NCI-H1092 (cell line): ENCODE results near the gene FPGS.
"Not testable (repeated sequence)": the region's sequence is repeated elsewhere in the genome, so short reads cannot be mapped to it uniquely, and the experiment has no call there.

ENCODE experiments used
- DNase-seq: peaks from one replicate; lab custom pipeline; 2025; lab: John Stamatoyannopoulos, UW

Gene FPGS

GRCh38 chr9:127812011-127812410 is 9.3 kb downstream of the FPGS start:
- DNase-seq: no peak

- DNase-seq: no peak
Measured at GRCh38 chr9:127812936-127813675, 10.4 kb downstream of the FPGS start.

GRCh38 chr9:127813686-127814226 is 11.1 kb downstream of the FPGS start:
- DNase-seq: no peak

- no peak for DNase-seq
Measured at GRCh38 chr9:127814619-127815511, 12.2 kb downstream of the FPGS start.

GRCh38 chr9:127815512-127816361 is 13.1 kb downstream of the FPGS start:
- no peak for DNase-seq

- no peak for DNase-seq
Measured at GRCh38 chr9:127816362-127816725, 13.7 kb downstream of the FPGS start.

GRCh38 chr9:127816728-127817127 is 14.0 kb downstream of the FPGS start:
- no peak for DNase-seq

GRCh38 chr9:127817881-127818434 is 15.3 kb downstream of the FPGS start:
- no peak for DNase-seq

- DNase-seq: no peak
Measured at GRCh38 chr9:127818574-127818973, 15.9 kb downstream of the FPGS start.

- DNase-seq: no peak
Measured at GRCh38 chr9:127822108-127822507, 19.4 kb downstream of the FPGS start.

GRCh38 chr9:127825319-127826051 is 22.8 kb downstream of the FPGS start:
- no peak for DNase-seq

- DNase-seq: no peak
Measured at GRCh38 chr9:127826253-127826913, 23.7 kb downstream of the FPGS start.

- DNase-seq: peak; percentile 33
Measured at GRCh38 chr9:127828262-127829031, 25.8 kb downstream of the FPGS start.

- no peak for DNase-seq
Measured at GRCh38 chr9:127829205-127829906, 26.7 kb downstream of the FPGS start.

GRCh38 chr9:127832248-127832647 is 29.6 kb downstream of the FPGS start:
- no peak for DNase-seq

- DNase-seq: no peak
Measured at GRCh38 chr9:127833555-127833954, 30.9 kb downstream of the FPGS start.

- DNase-seq: no peak
Measured at GRCh38 chr9:127835991-127836516, 33.4 kb downstream of the FPGS start.

GRCh38 chr9:127836561-127836960 is 33.9 kb downstream of the FPGS start:
- DNase-seq: not testable (repeated sequence)

GRCh38 chr9:127837346-127837745 is 34.7 kb downstream of the FPGS start:
- no peak for DNase-seq
